Keratinocyte (primary cell): Measurements from ENCODE around the gene NAALADL1. TPM values are rescaled to one million over a fixed set of nuclear protein-coding genes. Genes with fewer than 3 reads are reported as not detected.

ENCODE experiments used
- DNase-seq: peaks from one replicate; pipeline ENCODE4 v3.0.0-alpha.2; 2011; ENCODE audit warnings: low read depth, missing footprints, low spot score
- FAIRE-seq: peaks from 2 replicates; lab custom pipeline; 2011; peaks lifted over from hg19 to GRCh38; lab: Jason Lieb, UNC
- H2AFZ ChIP-seq: 2 replicates; pipeline ENCODE4 v1.6.0; 2012; ENCODE audit warnings: low read length, control low read depth, inconsistent platforms; ENCODE audit not compliant: control insufficient read depth
- H3K27ac ChIP-seq: 2 replicates; pipeline ENCODE4 v1.5.1; 2011; ENCODE audit warnings: low read length; ENCODE audit not compliant: control insufficient read depth, insufficient read depth
- H3K27me3 ChIP-seq: 3 replicates; pipeline ENCODE4 v1.6.0; 2011; ENCODE audit warnings: low read length; ENCODE audit not compliant: control insufficient read depth, insufficient read depth; ENCODE audit errors: extremely low read depth
- H3K36me3 ChIP-seq, 2 experiments: 2 replicates in 1 of 2; 3 replicates in 1 of 2; pipeline ENCODE4 v1.5.1; 2011; ENCODE audit warnings: low read length in 2 of 2, mild to moderate bottlenecking in 1 of 2; ENCODE audit not compliant: control insufficient read depth in 2 of 2, insufficient read depth in 2 of 2; ENCODE audit errors: extremely low read depth in 1 of 2
- H3K4me1 ChIP-seq: 3 replicates; pipeline ENCODE4 v1.5.1; 2011; ENCODE audit warnings: low read length; ENCODE audit not compliant: control insufficient read depth, insufficient read depth; ENCODE audit errors: extremely low read depth
- H3K4me2 ChIP-seq: 3 replicates; pipeline ENCODE4 v1.6.0; 2011; ENCODE audit warnings: low read depth, low read length; ENCODE audit not compliant: control insufficient read depth, insufficient read depth; ENCODE audit errors: extremely low read depth
- H3K4me3 ChIP-seq, 3 experiments: fragments of 200-600 bp in 1 of 3; sonication (generic) in 1 of 3; 2 replicates in 2 of 3; 3 replicates in 1 of 3; pipeline ENCODE4 v1.5.1; 2011 to 2016; ENCODE audit warnings: low read length in 3 of 3, mild to moderate bottlenecking in 3 of 3, control low read depth in 2 of 3, inconsistent platforms in 1 of 3, low read depth in 1 of 3, mixed read lengths in 1 of 3, mixed run types in 1 of 3, moderate library complexity in 1 of 3; ENCODE audit not compliant: control insufficient read depth in 2 of 3, insufficient read depth in 2 of 3; ENCODE audit errors: extremely low read depth in 1 of 3
- H3K79me2 ChIP-seq: 2 replicates; pipeline ENCODE4 v1.6.0; 2012; ENCODE audit warnings: low read length; ENCODE audit not compliant: control insufficient read depth, insufficient read depth
- H3K9ac ChIP-seq: 3 replicates; pipeline ENCODE4 v1.6.0; 2011; ENCODE audit warnings: low read length; ENCODE audit not compliant: control insufficient read depth, insufficient read depth; ENCODE audit errors: extremely low read depth
- H3K9me1 ChIP-seq: 3 replicates; pipeline ENCODE4 v1.6.0; 2011; ENCODE audit warnings: low read length; ENCODE audit not compliant: control insufficient read depth, insufficient read depth; ENCODE audit errors: extremely low read depth
- H3K9me3 ChIP-seq: 2 replicates; pipeline ENCODE4 v1.5.1; 2012; ENCODE audit warnings: low read depth, low read length; ENCODE audit not compliant: control insufficient read depth
- H4K20me1 ChIP-seq: 3 replicates; pipeline ENCODE4 v1.6.0; 2011; ENCODE audit warnings: low read length; ENCODE audit not compliant: control insufficient read depth, insufficient read depth; ENCODE audit errors: extremely low read depth
- CTCF ChIP-seq, 3 experiments: IDR thresholded peaks in 1 of 3; conservative IDR thresholded peaks in 1 of 3; optimal IDR thresholded peaks in 1 of 3; 2 replicates in 2 of 3; 3 replicates in 1 of 3; pipeline versions ENCODE3 to v1.5.1; 2011; ENCODE audit warnings: low read length in 3 of 3, mild to moderate bottlenecking in 3 of 3, moderate library complexity in 2 of 3, control low read depth in 1 of 3, inconsistent platforms in 1 of 3; ENCODE audit not compliant: insufficient read depth in 2 of 3; ENCODE audit errors: extremely low read depth in 1 of 3
- EZH2 ChIP-seq: IDR thresholded peaks from one replicate; pipeline ENCODE4 v1.6.1; 2012; ENCODE audit warnings: inconsistent platforms, mild to moderate bottlenecking, low read length, moderate library complexity
- dilution Hi-C: fragments of 300-500 bp; cut with MboI; formaldehyde crosslinking; loops from one replicate; pipeline ENCODE4 v1.7.0; 2020; ENCODE audit warnings: low sequenced_read_pairs; ENCODE audit not compliant: extremely low pct_ligation_motif_present
- polyA plus RNA-seq, 5 experiments: library from polyadenylated mRNA; depleted of rRNA in 3 of 5; stranded (reverse) in 3 of 5; stranded (forward) in 1 of 5; unstranded in 1 of 5; fragments of >200 nt; gene quantifications; 1 replicate in 1 of 5; 2 replicates in 3 of 5; 3 replicates in 1 of 5; pipeline versions ENCODE4 v1.2.1 to v1.2.3, GENCODE V29; 2011 to 2012; ENCODE audit warnings: missing spikeins in 2 of 5, low read depth in 1 of 5, low replicate concordance in 1 of 5

The NAALADL1 gene
- polyA plus RNA-seq, 1 donor (not counting 4 experiments of a cell fraction or from before 2014, with no cell fraction given) = 2.3 TPM

- dilution Hi-C loops = no loop called here
- no peaks in the 10 kb centered on the region for H3K27me3 ChIP-seq
- TF ChIP-seq CTCF (optimal IDR thresholded peaks at IDR 0.05 in 1 of 3, IDR thresholded peaks at IDR 0.05 in 1 of 3, conservative IDR thresholded peaks at IDR 0.05 in 1 of 3; ENCODE audit: extremely low read depth in 1 of 3, insufficient read depth in 2 of 3, low read length in 3 of 3) (no peak), EZH2 (no peak)
- H3K9ac ChIP-seq = no peak overlapping the region
- H4K20me1 ChIP-seq = no peaks in the 10 kb centered on the region
- no peak overlapping the region for H3K4me3 ChIP-seq
- FAIRE-seq (no peak), DNase-seq (no peak)
- peaks cover 25% of the 10 kb centered on the region for H3K79me2 ChIP-seq
- H3K27ac ChIP-seq = no peak overlapping the region
- H3K9me3 ChIP-seq = no peaks in the 10 kb centered on the region
- no peaks in the 10 kb centered on the region for H3K9me1 ChIP-seq
- H3K36me3 ChIP-seq = peaks cover 19 to 28% of the 10 kb centered on the region in 2 experiments
- no peak overlapping the region for H3K4me2 ChIP-seq
- no peak overlapping the region for H2AFZ ChIP-seq
- H3K4me1 ChIP-seq = peaks cover 12% of the 10 kb centered on the region
Measured at GRCh38 chr11:65087827-65088226, 29.5 kb upstream of the NAALADL1 start.

- Histone ChIP-seq H3K4me2 (no peak overlapping the region), H3K79me2 (peaks cover 29% of the 10 kb centered on the region), H3K27ac (no peak overlapping the region), H3K9me1 (no peaks in the 10 kb centered on the region), H3K36me3 (peaks cover 19 to 28% of the 10 kb centered on the region in 2 experiments), H3K9ac (no peak overlapping the region), H3K4me3 (no peak overlapping the region), H3K9me3 (no peaks in the 10 kb centered on the region), H3K4me1 (peaks cover 15% of the 10 kb centered on the region), H2AFZ (no peak overlapping the region), H4K20me1 (no peaks in the 10 kb centered on the region), H3K27me3 (no peaks in the 10 kb centered on the region)
- TF ChIP-seq CTCF (optimal IDR thresholded peaks at IDR 0.05 in 1 of 3, IDR thresholded peaks at IDR 0.05 in 1 of 3, conservative IDR thresholded peaks at IDR 0.05 in 1 of 3; ENCODE audit: extremely low read depth in 1 of 3, insufficient read depth in 2 of 3, low read length in 3 of 3) (no peak), EZH2 (no peak)
- dilution Hi-C loops = no loop called here
- DNase-seq (no peak), FAIRE-seq (no peak)
Measured at GRCh38 chr11:65087216-65087615, 28.9 kb upstream of the NAALADL1 start.
